Astrocyte of the cerebellum (primary cell): ENCODE measurements around the gene PCYT1B.

Source experiments
- DNase-seq: peaks from one replicate; pipeline ENCODE4 v3.0.0-alpha.2; 2011; ENCODE audit warnings: low read depth
- H3K4me3 ChIP-seq: 2 replicates; pipeline ENCODE4 v1.5.1; 2011; ENCODE audit warnings: mild to moderate bottlenecking, low read depth, low read length, moderate library complexity
- in situ Hi-C: cut with HindIII; loops from 2 replicates; pipeline ENCODE4 v1.10.0; 2017; ENCODE audit warnings: low sequenced_read_pairs
- TF ChIP-seq, protein P1 (sequence below): IDR thresholded peaks from 2 replicates; pipeline ENCODE4 v1.5.1; 2012; ENCODE audit warnings: low read length, low read depth, moderate library complexity, mild to moderate bottlenecking; ENCODE audit errors: missing control alignments

Gene PCYT1B

DNA sequence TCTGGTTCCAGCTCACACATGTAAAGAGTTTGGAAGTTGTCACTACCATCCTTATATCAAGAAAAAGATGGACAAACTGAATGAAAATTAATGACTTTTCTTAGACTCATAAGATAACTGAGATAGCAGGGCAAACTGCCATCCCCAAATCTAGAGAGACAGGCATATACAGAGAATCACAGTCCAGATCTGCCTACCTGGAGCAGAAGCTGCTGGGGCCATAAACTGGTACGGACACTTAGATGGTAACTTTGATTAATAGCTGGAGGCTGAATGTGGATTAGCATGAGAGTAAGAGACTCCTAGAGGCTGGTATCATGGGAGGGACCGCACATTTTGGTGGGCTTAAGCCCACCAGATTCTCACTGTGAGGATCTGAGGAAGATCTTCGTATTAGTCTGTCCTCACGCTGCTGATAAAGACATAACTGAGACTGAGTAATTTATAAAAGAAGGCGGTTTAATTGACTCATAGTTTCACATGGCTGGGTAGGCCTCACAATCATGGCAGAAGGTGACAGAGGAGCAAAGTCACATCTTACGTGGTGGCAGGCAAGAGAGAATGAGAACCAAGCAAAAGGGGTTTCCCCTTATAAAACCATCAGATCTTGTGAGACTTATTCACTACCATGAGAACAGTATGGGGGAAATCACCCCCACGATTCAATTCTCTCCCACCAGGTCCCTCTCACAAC is 35.7 kb upstream of the PCYT1B start:
- TF ChIP-seq, protein P1, sequence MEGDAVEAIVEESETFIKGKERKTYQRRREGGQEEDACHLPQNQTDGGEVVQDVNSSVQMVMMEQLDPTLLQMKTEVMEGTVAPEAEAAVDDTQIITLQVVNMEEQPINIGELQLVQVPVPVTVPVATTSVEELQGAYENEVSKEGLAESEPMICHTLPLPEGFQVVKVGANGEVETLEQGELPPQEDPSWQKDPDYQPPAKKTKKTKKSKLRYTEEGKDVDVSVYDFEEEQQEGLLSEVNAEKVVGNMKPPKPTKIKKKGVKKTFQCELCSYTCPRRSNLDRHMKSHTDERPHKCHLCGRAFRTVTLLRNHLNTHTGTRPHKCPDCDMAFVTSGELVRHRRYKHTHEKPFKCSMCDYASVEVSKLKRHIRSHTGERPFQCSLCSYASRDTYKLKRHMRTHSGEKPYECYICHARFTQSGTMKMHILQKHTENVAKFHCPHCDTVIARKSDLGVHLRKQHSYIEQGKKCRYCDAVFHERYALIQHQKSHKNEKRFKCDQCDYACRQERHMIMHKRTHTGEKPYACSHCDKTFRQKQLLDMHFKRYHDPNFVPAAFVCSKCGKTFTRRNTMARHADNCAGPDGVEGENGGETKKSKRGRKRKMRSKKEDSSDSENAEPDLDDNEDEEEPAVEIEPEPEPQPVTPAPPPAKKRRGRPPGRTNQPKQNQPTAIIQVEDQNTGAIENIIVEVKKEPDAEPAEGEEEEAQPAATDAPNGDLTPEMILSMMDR: no peak
- no peak for DNase-seq
- no peak overlapping the region for H3K4me3 ChIP-seq
- in situ Hi-C loops: no loop called here

DNA sequence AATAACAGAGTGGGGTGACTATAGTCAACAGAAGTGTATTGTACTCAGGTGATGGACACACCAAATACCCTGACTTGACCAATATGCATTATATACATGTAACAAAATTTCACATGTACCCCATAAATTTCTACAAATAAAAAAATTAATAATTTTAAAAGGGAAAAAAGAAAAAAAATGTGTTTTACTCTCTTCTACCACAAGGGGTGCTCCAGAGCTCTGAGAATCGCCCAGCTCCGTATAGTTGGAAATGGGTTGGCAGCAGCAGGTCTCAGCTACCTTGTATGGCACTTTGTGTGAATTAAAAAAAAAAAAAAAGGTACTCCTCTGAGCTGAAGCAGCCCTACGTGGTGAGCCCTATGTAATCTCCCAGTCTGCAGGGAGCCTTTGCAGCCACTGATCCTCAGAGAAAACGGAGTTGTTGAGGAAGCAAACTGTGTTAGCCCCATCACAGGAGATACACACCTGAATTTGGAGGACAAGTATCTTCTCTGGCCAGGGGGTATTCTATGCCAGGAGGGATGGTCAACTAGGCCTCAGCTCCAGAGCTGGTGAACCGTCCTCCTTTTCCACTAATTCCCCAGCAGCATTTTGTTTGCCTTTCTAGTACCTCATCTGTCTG is 29.4 kb upstream of the PCYT1B start:
- in situ Hi-C loops: no loop called here
- no peak overlapping the region for H3K4me3 ChIP-seq
- TF ChIP-seq, protein P1: peak; percentile 56
- DNase-seq: no peak

DNA sequence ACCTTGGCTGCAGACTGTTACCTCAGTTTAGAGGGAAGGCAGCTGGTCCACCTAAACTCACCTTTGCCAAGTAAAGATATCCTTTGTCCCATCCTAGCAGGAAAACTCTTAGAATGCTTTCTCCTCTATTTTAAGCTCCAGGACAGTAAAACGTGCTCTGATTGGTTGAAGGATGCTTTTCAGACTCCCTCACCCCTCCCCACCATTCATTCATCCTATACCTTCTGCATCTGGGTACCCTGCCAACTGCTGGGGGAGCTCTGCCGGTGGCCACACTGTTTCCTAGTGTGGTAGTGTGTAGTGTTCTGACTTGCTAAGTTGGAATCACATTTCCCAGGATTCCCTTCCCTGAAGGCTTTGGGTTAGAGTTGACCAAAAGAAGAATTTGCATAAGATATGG is 26.3 kb upstream of the PCYT1B start:
- no peak for DNase-seq
- TF ChIP-seq, protein P1: no peak
- in situ Hi-C loops: no loop called here

DNA sequence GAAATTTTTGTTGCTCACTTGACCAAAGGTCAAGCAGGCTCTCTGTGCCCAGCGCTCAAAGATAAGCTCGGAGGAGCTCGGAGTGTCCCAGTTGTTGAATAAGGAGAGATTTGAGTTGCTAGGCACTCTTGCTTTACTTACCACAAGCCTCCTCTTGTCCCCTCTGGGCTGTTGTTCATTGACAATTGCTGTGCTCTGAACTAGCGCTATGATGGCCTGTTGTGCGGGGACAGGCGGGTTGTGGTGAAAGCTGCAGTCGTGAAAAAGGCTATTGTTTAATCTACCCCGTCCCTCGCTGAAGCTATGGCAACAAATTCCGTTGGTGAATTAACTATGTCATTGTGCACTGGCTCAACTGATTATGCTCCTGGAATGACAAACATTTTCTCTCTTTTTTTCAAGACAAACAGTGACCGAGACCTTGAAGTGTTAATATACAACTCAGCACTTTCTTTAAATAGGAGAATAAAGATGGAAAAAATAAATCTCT is 25.6 kb upstream of the PCYT1B start:
- in situ Hi-C loops: no loop called here
- no peak for DNase-seq
- TF ChIP-seq, protein P1: no peak

More for the DNA sequence above, 26.3 kb upstream of the PCYT1B start:
- no peak overlapping the region for H3K4me3 ChIP-seq

DNA sequence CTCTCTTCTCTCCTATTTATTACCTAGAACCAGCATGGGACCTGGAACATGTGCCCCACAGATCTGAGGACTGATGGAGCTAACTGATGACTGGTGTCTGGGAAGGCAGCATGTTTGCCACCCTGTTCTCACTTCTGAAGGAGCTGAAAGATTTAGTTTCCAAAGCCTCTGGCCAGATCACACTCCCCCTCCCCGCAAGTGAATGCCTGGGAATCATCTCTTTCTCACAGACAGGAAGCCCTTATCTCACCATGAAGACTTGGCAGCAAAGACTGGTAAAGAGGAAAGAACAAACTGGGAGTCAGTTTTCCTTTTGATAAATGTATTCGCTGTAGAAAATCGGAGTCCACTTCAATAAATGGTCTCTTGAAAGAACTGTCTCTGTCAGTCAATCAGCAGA is 21.0 kb upstream of the PCYT1B start:
- TF ChIP-seq, protein P1: no peak
- no peak overlapping the region for H3K4me3 ChIP-seq
- no peak for DNase-seq
- in situ Hi-C loops: no loop called here

More for the DNA sequence above, 25.6 kb upstream of the PCYT1B start:
- H3K4me3 ChIP-seq: no peak overlapping the region

DNA sequence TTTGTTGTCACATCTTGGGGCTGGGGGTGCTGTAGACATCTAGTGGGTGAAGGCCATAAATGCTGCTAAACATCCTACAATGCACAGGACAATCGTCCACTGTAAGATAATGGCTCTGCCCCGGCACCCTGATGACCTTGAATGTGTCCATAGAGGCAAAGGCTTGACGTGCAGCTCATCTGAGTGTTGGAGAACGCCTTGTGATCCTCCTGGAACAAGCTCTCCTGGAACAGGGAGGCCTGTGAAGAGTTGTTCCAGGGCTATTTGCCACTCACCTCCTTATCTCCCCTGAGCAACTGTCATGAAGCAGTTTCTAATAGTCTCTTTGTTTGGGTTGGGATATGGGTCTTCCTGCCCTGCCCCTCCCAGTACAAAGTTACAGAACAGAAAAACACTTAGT is 15.2 kb upstream of the PCYT1B start:
- TF ChIP-seq, protein P1: no peak
- in situ Hi-C loops: no loop called here

More for the DNA sequence above, 15.2 kb upstream of the PCYT1B start:
- DNase-seq: no peak
- no peak overlapping the region for H3K4me3 ChIP-seq
